Fibroblast of lung (primary cell): ENCODE data around the gene CERK. TPM values are rescaled to one million over a fixed set of nuclear protein-coding genes. Genes with fewer than 3 reads are reported as not detected.

Source experiments
- DNase-seq, 2 donors: peaks; one replicate each; pipeline versions ENCODE4 v3.0.0 to v3.0.0-alpha.2; 2010; ENCODE audit warnings: low read depth in 2 of 2
- H2AFZ ChIP-seq: 2 replicates; pipeline ENCODE4 v1.5.1; 2012; ENCODE audit warnings: low read length, control low read depth, inconsistent platforms
- H3K27ac ChIP-seq: 2 replicates; pipeline ENCODE4 v1.5.1; 2011; ENCODE audit warnings: low read length, control low read depth; ENCODE audit not compliant: insufficient read depth
- H3K27me3 ChIP-seq: 2 replicates; pipeline ENCODE4 v1.5.1; 2011; ENCODE audit warnings: mild to moderate bottlenecking, low read length; ENCODE audit not compliant: control insufficient read depth, insufficient read depth
- H3K36me3 ChIP-seq: 2 replicates; pipeline ENCODE4 v1.5.1; 2011; ENCODE audit warnings: low read length; ENCODE audit not compliant: control insufficient read depth, insufficient read depth
- H3K4me1 ChIP-seq: 2 replicates; pipeline ENCODE4 v1.5.1; 2011; ENCODE audit warnings: low read length; ENCODE audit not compliant: control insufficient read depth, insufficient read depth; ENCODE audit errors: extremely low read depth
- H3K4me2 ChIP-seq: 2 replicates; pipeline ENCODE4 v1.5.1; 2011; ENCODE audit warnings: low read length, control low read depth; ENCODE audit not compliant: insufficient read depth; ENCODE audit errors: extremely low read depth
- H3K4me3 ChIP-seq, 4 experiments: fragments of 200-600 bp in 1 of 4; sonication (generic) in 1 of 4; replicated peaks in 1 of 4; 2 replicates each; pipeline ENCODE4 v1.5.1; 2011 to 2016; ENCODE audit warnings: low read length in 4 of 4, low read depth in 3 of 4, mild to moderate bottlenecking in 3 of 4, control low read depth in 2 of 4, inconsistent platforms in 1 of 4, mixed read lengths in 1 of 4; ENCODE audit not compliant: insufficient read depth in 1 of 4; ENCODE audit errors: control extremely low read depth in 1 of 4
- H3K79me2 ChIP-seq: 2 replicates; pipeline ENCODE4 v1.5.1; 2012; ENCODE audit warnings: mild to moderate bottlenecking, low read length, inconsistent platforms; ENCODE audit not compliant: control insufficient read depth, insufficient read depth
- H3K9ac ChIP-seq: 2 replicates; pipeline ENCODE4 v1.5.1; 2011; ENCODE audit warnings: mild to moderate bottlenecking, low read length, control low read depth; ENCODE audit not compliant: insufficient read depth
- H3K9me3 ChIP-seq: 2 replicates; pipeline ENCODE4 v1.5.1; 2012; ENCODE audit warnings: low read depth, low read length; ENCODE audit not compliant: control insufficient read depth, insufficient read depth
- H4K20me1 ChIP-seq: 2 replicates; pipeline ENCODE4 v1.5.1; 2011; ENCODE audit warnings: low read length; ENCODE audit not compliant: control insufficient read depth, insufficient read depth; ENCODE audit errors: extremely low read depth
- CTCF ChIP-seq, 2 donors: IDR thresholded peaks in 1 of 2; conservative IDR thresholded peaks in 1 of 2; 1 replicate in 1 of 2; 2 replicates in 1 of 2; pipeline ENCODE4 v1.5.1; 2011 to 2012; ENCODE audit warnings: low read length in 2 of 2, control low read depth in 1 of 2, inconsistent platforms in 1 of 2, low read depth in 1 of 2, mild to moderate bottlenecking in 1 of 2
- EZH2 ChIP-seq: IDR thresholded peaks from 2 replicates; pipeline ENCODE4 v1.5.1; 2012; ENCODE audit warnings: low read length, control low read depth, mild to moderate bottlenecking; ENCODE audit errors: missing control alignments
- polyA plus RNA-seq, 2 donors: library from polyadenylated mRNA; depleted of rRNA in 1 of 2; stranded (reverse) in 1 of 2; unstranded in 1 of 2; fragments of >200 nt; gene quantifications; 2 replicates each; pipeline ENCODE4 v1.2.1, GENCODE V29; 2011 to 2012; ENCODE audit warnings: missing spikeins in 1 of 2
- total RNA-seq: library from RNA; depleted of rRNA; stranded (reverse); fragments of >200 nt; gene quantifications from 2 replicates; pipeline ENCODE4 v1.2.1, GENCODE V29; 2014

Gene CERK
- total and polyA plus RNA-seq, 2 donors (not counting 1 experiment from before 2014, with no cell fraction given): 19.5 to 24.9 TPM

DNA sequence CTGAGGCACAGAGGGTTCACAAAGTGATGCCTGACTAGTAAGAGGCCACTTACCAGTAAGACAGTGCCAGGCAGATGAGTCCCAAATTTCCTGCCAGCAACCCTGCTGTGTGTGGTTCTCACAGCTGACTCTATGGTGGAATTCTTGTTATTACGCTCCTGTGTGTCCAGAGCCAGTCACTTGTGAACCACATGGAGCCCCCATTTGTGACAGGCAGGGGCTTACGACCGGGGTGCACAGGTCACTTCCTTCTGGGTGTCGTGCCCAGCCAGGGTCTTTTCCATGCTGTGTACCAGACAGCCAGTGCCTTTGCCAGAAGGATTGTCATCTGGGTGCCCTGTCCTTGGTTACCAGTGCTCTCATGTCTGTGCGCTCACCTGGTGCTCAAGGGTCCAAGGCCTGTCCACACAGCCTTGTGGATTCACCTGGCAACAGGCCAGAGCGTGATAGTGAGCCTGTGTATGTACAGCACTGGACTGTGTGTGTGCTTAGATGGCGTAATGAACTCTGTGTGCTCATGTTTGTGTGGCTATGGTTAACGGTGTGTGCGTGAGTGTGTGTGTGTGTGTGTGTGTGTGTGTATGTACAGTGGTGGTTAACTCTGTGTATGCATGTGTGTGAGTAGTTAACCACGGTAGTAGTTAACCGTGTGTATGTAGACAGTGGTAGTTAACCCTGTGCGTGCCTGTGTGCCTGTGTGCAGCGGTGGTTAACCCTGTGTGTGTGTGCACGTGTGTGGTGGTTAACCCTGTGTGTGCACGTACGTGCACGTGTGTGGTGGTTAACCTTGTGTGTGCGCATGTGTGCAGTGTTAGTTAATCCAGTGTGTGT is 99.2 kb downstream of the CERK start:
- DNase-seq: peak in 1 of 2 donors; percentile 39
- H4K20me1 ChIP-seq: no peaks in the 10 kb centered on the region
- H3K4me3 ChIP-seq: no peak overlapping the region
- H3K79me2 ChIP-seq: no peaks in the 10 kb centered on the region
- H2AFZ ChIP-seq: no peak overlapping the region
- H3K36me3 ChIP-seq: no peaks in the 10 kb centered on the region
- TF ChIP-seq CTCF (conservative IDR thresholded peaks at IDR 0.05 in 1 of 2, IDR thresholded peaks at IDR 0.05 in 1 of 2; ENCODE audit: low read depth in 1 of 2, low read length in 2 of 2) (no peak), EZH2 (no peak)
- H3K27ac ChIP-seq: no peak overlapping the region
- no peaks in the 10 kb centered on the region for H3K9me3 ChIP-seq
- H3K9ac ChIP-seq: no peak overlapping the region
- no peak overlapping the region for H3K4me2 ChIP-seq
- H3K4me1 ChIP-seq: no peaks in the 10 kb centered on the region
- H3K27me3 ChIP-seq: no peaks in the 10 kb centered on the region

GRCh38 chr22:46637711-46638600 is 100.1 kb downstream of the CERK start:
- Histone ChIP-seq H3K4me1 (no peaks in the 10 kb centered on the region), H3K79me2 (no peaks in the 10 kb centered on the region), H4K20me1 (no peaks in the 10 kb centered on the region), H3K9me3 (no peaks in the 10 kb centered on the region), H2AFZ (no peak overlapping the region), H3K27me3 (no peaks in the 10 kb centered on the region), H3K4me3 (no peak overlapping the region), H3K4me2 (no peak overlapping the region), H3K9ac (no peak overlapping the region), H3K27ac (no peak overlapping the region), H3K36me3 (no peaks in the 10 kb centered on the region)
- TF ChIP-seq CTCF (conservative IDR thresholded peaks at IDR 0.05 in 1 of 2, IDR thresholded peaks at IDR 0.05 in 1 of 2; ENCODE audit: low read depth in 1 of 2, low read length in 2 of 2) (no peak), EZH2 (no peak)
- DNase-seq: no peak
